ENCODE measurements around the gene CTNNA3.
"Not testable (repeated sequence)": the region's sequence is repeated elsewhere in the genome, so short reads cannot be mapped to it uniquely, and the experiment has no call there.

CTNNA3 gene

GRCh38 chr10:67492317-67493019, 203.5 kb downstream of the CTNNA3 start:
- no peak for DNase-seq

GRCh38 chr10:67487906-67488619, 207.9 kb downstream of the CTNNA3 start:
- no peak for DNase-seq

- DNase-seq, result no peak
These were observed 208.8 kb downstream of the CTNNA3 start for GRCh38 chr10:67487199-67487598.

- no peak for DNase-seq
These were observed 218.1 kb downstream of the CTNNA3 start for GRCh38 chr10:67477868-67478267.

- no peak for DNase-seq
These were observed 219.8 kb downstream of the CTNNA3 start for GRCh38 chr10:67476201-67476600.

- no peak for DNase-seq
These were observed 222.0 kb downstream of the CTNNA3 start for GRCh38 chr10:67473850-67474633.

GRCh38 chr10:67471022-67471421, 225.0 kb downstream of the CTNNA3 start:
- no peak for DNase-seq

- no peak for DNase-seq
These were observed 231.7 kb downstream of the CTNNA3 start for GRCh38 chr10:67464278-67464677.

GRCh38 chr10:67452892-67453291, 243.1 kb downstream of the CTNNA3 start:
- DNase-seq, result no peak

GRCh38 chr10:67438605-67439304, 257.2 kb downstream of the CTNNA3 start:
- DNase-seq, result no peak

GRCh38 chr10:67433276-67433675, 262.7 kb downstream of the CTNNA3 start:
- no peak for DNase-seq

- DNase-seq, result no peak
These were observed 293.4 kb downstream of the CTNNA3 start for GRCh38 chr10:67402620-67403019.

GRCh38 chr10:67401711-67402110, 294.3 kb downstream of the CTNNA3 start:
- DNase-seq, result no peak

- DNase-seq, result not testable (repeated sequence)
These were observed 309.0 kb downstream of the CTNNA3 start for GRCh38 chr10:67386841-67387533.

- DNase-seq, result no peak
These were observed 309.7 kb downstream of the CTNNA3 start for GRCh38 chr10:67386260-67386659.

GRCh38 chr10:67385566-67385965, 310.4 kb downstream of the CTNNA3 start:
- DNase-seq, result no peak

- DNase-seq, result no peak
These were observed 310.9 kb downstream of the CTNNA3 start for GRCh38 chr10:67385089-67385488.

- no peak for DNase-seq
These were observed 364.7 kb downstream of the CTNNA3 start for GRCh38 chr10:67331121-67331910.

GRCh38 chr10:67327626-67328535, 368.1 kb downstream of the CTNNA3 start:
- DNase-seq, result no peak

GRCh38 chr10:67319976-67320375, 376.0 kb downstream of the CTNNA3 start:
- no peak for DNase-seq
